Measurements from ENCODE around the gene AKNA.

DNA sequence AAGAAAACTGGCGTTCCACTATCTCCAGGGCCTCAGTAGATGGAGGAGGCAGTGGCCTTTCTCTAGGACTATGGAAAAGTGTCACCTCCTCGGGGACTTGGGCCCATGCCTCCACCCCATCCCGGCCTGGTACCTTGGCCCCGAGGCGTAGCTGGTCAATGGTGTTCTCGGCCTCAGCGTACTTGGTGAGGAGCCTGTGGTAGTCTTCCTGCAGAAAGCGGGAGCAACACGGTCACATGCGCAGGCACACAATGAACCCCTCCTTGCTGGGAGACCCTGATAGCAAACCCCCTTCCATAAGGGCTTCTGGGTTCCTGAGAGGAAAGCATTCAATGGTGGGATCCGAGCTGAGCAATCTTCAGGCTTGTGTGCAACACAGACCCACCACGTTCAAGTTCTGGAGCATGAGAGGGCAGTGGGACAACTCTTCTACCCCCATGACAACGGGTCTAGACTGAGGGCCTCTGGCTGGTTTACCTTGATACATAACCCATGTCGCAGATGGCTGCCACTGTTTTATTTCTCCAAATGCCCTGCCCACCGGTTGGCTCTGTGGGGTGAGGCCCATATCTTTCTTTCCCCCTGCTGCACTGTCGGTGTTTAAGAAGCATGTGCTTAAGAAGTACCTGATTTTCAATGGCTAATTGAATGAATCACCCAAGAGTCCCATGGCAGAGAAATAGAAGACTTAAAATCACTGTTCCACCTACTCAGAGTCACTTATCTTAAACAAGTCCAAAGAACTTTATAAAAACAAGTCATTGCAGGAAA, 13.6 kb downstream of the AKNA start:
- TF ChIP-seq CTCF (conservative IDR thresholded peaks at IDR 0.05; ENCODE audit: low read length) (no peak), EZH2phosphoT487 (IDR thresholded peaks at IDR 0.05; ENCODE audit: borderline replicate concordance, low read depth, low read length) (no peak)
